Gastrocnemius medialis (tissue), 4 donors: Measurements from ENCODE around the gene KCNQ1. TPM values are rescaled to one million over a fixed set of nuclear protein-coding genes. Genes with fewer than 3 reads are reported as not detected.

Source experiments
- ATAC-seq, 2 donors: fragments of 150-250 bp; one replicate each; pipeline ENCODE4 v1.9.1; 2016
- DNase-seq, 2 donors: peaks; one replicate each; pipeline ENCODE4 v3.0.0-alpha.2; 2019
- H3K27ac ChIP-seq, 4 donors: fragments of 200-600 bp; sonication (generic); 1 replicate in 1 of 4; 2 replicates in 3 of 4; pipeline ENCODE4 v1.5.1; 2016 to 2018; ENCODE audit warnings: mild to moderate bottlenecking in 2 of 4, moderate library complexity in 1 of 4
- H3K27me3 ChIP-seq, 3 donors: fragments of 200-600 bp; sonication (generic) in 2 of 3; 1 replicate in 1 of 3; 2 replicates in 2 of 3; pipeline versions ENCODE4 v1.5.1 to v1.6.0; 2016 to 2019; ENCODE audit warnings: mild to moderate bottlenecking in 1 of 3, moderate library complexity in 1 of 3
- H3K36me3 ChIP-seq, 2 donors: fragments of 200-600 bp; sonication (generic) in 1 of 2; one replicate each; pipeline ENCODE4 v1.5.1; 2017 to 2018
- H3K4me1 ChIP-seq, 2 donors: fragments of 200-600 bp; sonication (generic) in 1 of 2; one replicate each; pipeline ENCODE4 v1.5.1; 2016 to 2017; ENCODE audit warnings: mild to moderate bottlenecking in 2 of 2
- H3K4me3 ChIP-seq, 4 donors: fragments of 200-600 bp; sonication (generic) in 3 of 4; 1 replicate in 1 of 4; 2 replicates in 3 of 4; pipeline ENCODE4 v1.5.1; 2016 to 2019; ENCODE audit warnings: mild to moderate bottlenecking in 2 of 4
- H3K9me3 ChIP-seq, 3 donors: fragments of 200-600 bp; sonication (generic) in 2 of 3; 1 replicate in 1 of 3; 2 replicates in 2 of 3; pipeline ENCODE4 v1.5.1; 2016 to 2019
- POLR2A ChIP-seq, 2 donors: fragments of 450-650 bp; IDR thresholded peaks; one replicate each; pipeline ENCODE4 v1.6.1; 2017; ENCODE audit warnings: antibody characterized with exemption in 2 of 2, mild to moderate bottlenecking in 2 of 2, moderate library complexity in 2 of 2
- in situ Hi-C, 4 donors: fragments of 200-750 bp; cut with MboI; loops; one replicate each; pipeline versions ENCODE4 v1.15.0 to v1.8.0; 2017; ENCODE audit warnings: low sequenced_read_pairs in 4 of 4
- intact Hi-C: fragments of 100-400 bp; cut with DNase I; formaldehyde crosslinking; loops from one replicate; pipeline ENCODE4 v1.15.1; 2023; ENCODE audit warnings: low total_unique reads
- total RNA-seq, 4 donors: library from RNA; depleted of rRNA; stranded (reverse); fragments of >200 nt; gene quantifications; one replicate each; pipeline versions ENCODE4 v1.1.0 to v1.2.3, GENCODE V29; 2016
- TF ChIP-seq, protein P1 (sequence below), 5 experiments: fragments of 450-650 bp in 3 of 5; fragments of 200-600 bp in 2 of 5; sonication (generic) in 2 of 5; IDR thresholded peaks in 4 of 5; conservative IDR thresholded peaks in 1 of 5; 1 replicate in 4 of 5; 2 replicates in 1 of 5; pipeline ENCODE4 v1.5.1; 2016 to 2019; ENCODE audit warnings: antibody characterized with exemption in 5 of 5, mild to moderate bottlenecking in 3 of 5, moderate library complexity in 3 of 5

The KCNQ1 gene
- total RNA-seq, 4 donors from 2014 or later, result 0.15 to 1.00 (median 0.67) TPM

DNA sequence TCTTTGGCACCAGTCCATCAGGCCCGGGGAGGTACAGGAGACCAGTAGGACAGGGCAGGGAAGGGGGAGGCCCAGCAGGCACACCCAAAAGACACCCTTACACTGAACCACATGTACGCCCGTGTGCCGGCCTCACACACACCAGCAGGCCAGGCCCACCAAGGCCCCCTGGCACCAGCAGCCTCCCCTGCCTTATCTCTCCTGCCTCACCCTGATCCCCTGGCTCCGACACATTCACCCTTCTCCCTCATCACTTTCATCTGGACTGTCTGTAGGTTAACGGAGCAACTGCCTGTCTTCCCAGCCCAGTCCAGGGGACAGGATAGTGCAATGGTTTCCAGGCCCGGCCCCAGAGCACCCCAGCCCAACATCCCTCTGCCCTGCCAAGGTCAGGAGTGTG lies 435.8 kb downstream of the KCNQ1 start:
- TF ChIP-seq, protein P1, sequence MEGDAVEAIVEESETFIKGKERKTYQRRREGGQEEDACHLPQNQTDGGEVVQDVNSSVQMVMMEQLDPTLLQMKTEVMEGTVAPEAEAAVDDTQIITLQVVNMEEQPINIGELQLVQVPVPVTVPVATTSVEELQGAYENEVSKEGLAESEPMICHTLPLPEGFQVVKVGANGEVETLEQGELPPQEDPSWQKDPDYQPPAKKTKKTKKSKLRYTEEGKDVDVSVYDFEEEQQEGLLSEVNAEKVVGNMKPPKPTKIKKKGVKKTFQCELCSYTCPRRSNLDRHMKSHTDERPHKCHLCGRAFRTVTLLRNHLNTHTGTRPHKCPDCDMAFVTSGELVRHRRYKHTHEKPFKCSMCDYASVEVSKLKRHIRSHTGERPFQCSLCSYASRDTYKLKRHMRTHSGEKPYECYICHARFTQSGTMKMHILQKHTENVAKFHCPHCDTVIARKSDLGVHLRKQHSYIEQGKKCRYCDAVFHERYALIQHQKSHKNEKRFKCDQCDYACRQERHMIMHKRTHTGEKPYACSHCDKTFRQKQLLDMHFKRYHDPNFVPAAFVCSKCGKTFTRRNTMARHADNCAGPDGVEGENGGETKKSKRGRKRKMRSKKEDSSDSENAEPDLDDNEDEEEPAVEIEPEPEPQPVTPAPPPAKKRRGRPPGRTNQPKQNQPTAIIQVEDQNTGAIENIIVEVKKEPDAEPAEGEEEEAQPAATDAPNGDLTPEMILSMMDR (IDR thresholded peaks at IDR 0.05 in 4 of 5, conservative IDR thresholded peaks at IDR 0.05 in 1 of 5), result no peak
- no peak for TF ChIP-seq POLR2A (IDR thresholded peaks at IDR 0.05)
- Histone ChIP-seq H3K4me3 (no peak overlapping the region), H3K27me3 (no peaks in the 10 kb centered on the region), H3K36me3 (no peaks in the 10 kb centered on the region), H3K9me3 (no peaks in the 10 kb centered on the region), H3K4me1 (peaks cover 8 to 19% of the 10 kb centered on the region in 2 donors), H3K27ac (no peak overlapping the region)
- DNase-seq (no peak), ATAC-seq (no peak)
- intact Hi-C loops, result no loop called here
- in situ Hi-C loops, result loop anchor here in 3 of 4 donors (25.0 kb wide), 2 partner anchors 193 to 443 kb away; partner anchors contain the start of genes KCNQ1OT1 (in 3 of the 3), KCNQ1 (in 1 of the 3) and TRPM5 (in 1 of the 3)

DNA sequence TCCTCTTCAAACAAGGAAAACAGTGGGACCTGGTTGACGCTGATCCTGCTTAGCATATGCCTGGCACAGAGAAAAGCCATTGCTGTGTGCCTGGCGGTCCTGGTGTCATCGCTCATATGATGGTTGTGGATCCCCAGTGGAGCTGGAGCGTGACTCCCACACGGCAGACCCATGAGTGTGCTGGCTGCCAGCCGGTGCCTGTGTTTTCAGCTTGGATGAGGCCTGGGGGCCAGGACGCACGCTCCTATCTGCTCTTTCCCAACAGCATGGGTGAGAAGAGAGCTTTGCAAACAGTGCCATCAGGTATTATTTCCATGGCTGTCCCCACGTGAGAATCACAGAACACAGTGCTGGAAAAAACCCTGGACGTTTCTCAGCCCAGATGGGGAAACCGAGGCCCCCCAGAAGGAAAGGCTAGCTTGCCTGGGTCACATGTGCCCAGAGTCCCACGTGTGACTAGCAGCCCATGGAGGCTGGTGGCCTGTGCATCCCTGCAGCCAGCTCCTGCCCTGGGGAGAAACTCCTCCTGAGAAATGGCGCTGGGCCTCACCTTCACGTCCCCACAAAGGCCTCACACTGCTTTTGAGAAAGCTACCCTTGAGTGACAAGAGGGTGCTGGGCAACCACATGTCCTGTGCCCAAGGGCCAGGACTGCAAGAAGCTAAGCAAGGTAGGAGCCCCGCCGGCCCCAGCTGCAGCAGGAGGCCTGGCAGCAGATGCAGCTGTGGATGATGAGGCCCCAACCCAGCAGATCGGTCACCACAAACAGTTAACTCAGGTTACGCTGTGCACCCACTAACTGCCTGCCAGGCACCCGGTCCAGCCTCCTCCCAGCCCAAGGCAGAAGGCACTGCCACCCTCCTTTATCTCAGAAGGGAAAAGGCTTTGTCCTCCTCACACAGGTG lies 436.5 kb downstream of the KCNQ1 start:
- TF ChIP-seq, protein P1 (IDR thresholded peaks at IDR 0.05 in 4 of 5, conservative IDR thresholded peaks at IDR 0.05 in 1 of 5), result no peak
- TF ChIP-seq POLR2A (IDR thresholded peaks at IDR 0.05), result no peak
- Histone ChIP-seq H3K27me3 (no peaks in the 10 kb centered on the region), H3K27ac (peak overlapping the region in 1 of 4 donors; percentile 12), H3K9me3 (no peaks in the 10 kb centered on the region), H3K4me3 (no peak overlapping the region), H3K36me3 (no peaks in the 10 kb centered on the region), H3K4me1 (peaks cover 8 to 19% of the 10 kb centered on the region in 2 donors)
- ATAC-seq, result no peak
- DNase-seq, result no peak
- in situ Hi-C loops (loop anchor here in 3 of 4 donors (25.0 kb wide), 2 partner anchors 194 to 444 kb away; partner anchors contain the start of genes KCNQ1OT1 (in 3 of the 3), KCNQ1 (in 1 of the 3) and TRPM5 (in 1 of the 3)), intact Hi-C loops (no loop called here)

DNA sequence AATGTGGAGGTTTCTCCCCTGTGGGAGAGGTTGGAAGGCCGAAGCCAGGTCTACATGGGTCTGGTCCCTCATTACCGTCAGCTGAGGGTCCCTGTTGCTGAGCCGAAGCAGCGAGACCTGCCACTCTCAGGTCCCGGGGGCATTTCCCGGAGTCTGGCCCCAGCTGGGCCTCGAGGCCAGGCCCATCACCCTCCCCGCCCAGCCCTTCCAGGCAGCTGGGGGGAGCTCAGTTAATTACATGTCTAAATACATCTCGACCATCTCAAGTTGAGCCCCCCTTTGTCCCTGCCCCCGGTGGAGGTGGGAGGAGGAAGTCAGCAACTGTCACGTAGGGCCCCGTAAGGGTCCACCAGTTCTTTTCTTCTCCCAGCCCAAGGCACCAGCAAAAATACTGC lies 437.2 kb downstream of the KCNQ1 start:
- Histone ChIP-seq H3K27me3 (no peaks in the 10 kb centered on the region), H3K36me3 (no peaks in the 10 kb centered on the region), H3K9me3 (no peaks in the 10 kb centered on the region), H3K4me1 (peaks cover 8 to 25% of the 10 kb centered on the region in 2 donors), H3K4me3 (peak overlapping the region in 1 of 4 donors; percentile 3), H3K27ac (peak overlapping the region in 2 of 4 donors; percentile 12 to 26)
- ATAC-seq (no peak), DNase-seq (no peak)
- TF ChIP-seq, protein P1 (IDR thresholded peaks at IDR 0.05 in 4 of 5, conservative IDR thresholded peaks at IDR 0.05 in 1 of 5), result no peak
- no peak for TF ChIP-seq POLR2A (IDR thresholded peaks at IDR 0.05)
- in situ Hi-C loops, result loop anchor here in 3 of 4 donors (25.0 kb wide), 2 partner anchors 195 to 445 kb away; partner anchors contain the start of genes KCNQ1OT1 (in 3 of the 3), KCNQ1 (in 1 of the 3) and TRPM5 (in 1 of the 3)
- intact Hi-C loops, result no loop called here

- TF ChIP-seq, protein P1 (IDR thresholded peaks at IDR 0.05 in 4 of 5, conservative IDR thresholded peaks at IDR 0.05 in 1 of 5), result no peak
- TF ChIP-seq POLR2A (IDR thresholded peaks at IDR 0.05), result no peak
- in situ Hi-C loops (loop anchor here in 3 of 4 donors (25.0 kb wide), 2 partner anchors 195 to 445 kb away; partner anchors contain the start of genes KCNQ1OT1 (in 3 of the 3), KCNQ1 (in 1 of the 3) and TRPM5 (in 1 of the 3)), intact Hi-C loops (no loop called here)
- Histone ChIP-seq H3K4me3 (peak overlapping the region; percentile 67 to 95 (median 82)), H3K27me3 (no peaks in the 10 kb centered on the region), H3K4me1 (peaks cover 8 to 26% of the 10 kb centered on the region in 2 donors), H3K36me3 (no peaks in the 10 kb centered on the region), H3K27ac (peak overlapping the region in 2 of 4 donors; percentile 4 to 87), H3K9me3 (no peaks in the 10 kb centered on the region)
- ATAC-seq (no peak), DNase-seq (no peak)
Observed at GRCh38 chr11:2882396-2883110, 437.7 kb downstream of the KCNQ1 start.
